Measurements from ENCODE around the gene NEU3.
"Not testable (repeated sequence)": the region's sequence is repeated elsewhere in the genome, so short reads cannot be mapped to it uniquely, and the experiment has no call there.

Gene NEU3

DNA sequence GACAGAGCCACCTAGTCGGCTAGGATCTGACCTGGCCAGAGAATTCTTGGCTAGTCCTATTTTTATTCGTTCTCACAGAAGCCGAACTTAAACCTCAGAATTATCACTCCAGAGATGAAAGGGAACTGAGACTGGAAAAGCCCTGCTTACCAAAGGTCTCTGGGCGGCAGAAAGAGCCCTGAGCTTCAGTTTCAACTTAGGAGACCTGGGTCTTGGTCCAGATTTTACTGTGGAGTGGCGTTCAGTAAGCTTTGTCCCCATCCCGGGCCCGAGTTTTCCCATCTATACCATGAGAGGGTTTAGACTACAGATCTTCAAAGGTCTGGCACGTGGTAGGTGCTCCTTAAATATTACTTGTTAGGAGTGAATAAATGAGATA is 516 bp downstream of the NEU3 start:
- no peak for DNase-seq

DNA sequence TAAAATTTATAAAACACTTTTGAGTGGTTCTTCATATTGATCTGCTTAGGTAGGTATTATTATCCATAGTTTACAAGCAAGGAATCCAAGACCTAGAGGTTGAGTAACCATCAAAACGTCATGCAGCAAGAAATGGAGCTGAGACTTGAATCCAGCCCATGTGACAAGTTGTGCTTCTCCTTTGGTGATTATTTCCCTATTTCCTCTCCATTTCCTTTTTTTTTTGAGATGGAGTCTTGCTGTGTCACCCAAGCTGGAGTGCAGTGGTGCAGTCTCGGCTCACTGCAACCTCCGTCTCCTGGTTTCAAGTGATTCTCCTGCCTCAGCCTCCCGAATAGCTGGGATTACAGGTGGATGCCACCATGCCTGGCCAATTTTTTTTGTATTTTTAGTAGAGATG is 1.4 kb downstream of the NEU3 start:
- not testable (repeated sequence) for DNase-seq

- no peak for DNase-seq
These were observed 2.2 kb downstream of the NEU3 start for GRCh38 chr11:74990941-74991340.

GRCh38 chr11:74992852-74993251 is 4.1 kb downstream of the NEU3 start:
- DNase-seq = no peak

GRCh38 chr11:75000975-75001354 is 12.2 kb downstream of the NEU3 start:
- no peak for DNase-seq

GRCh38 chr11:75001686-75002085 is 13.0 kb downstream of the NEU3 start:
- DNase-seq = no peak

GRCh38 chr11:75002516-75002915 is 13.8 kb downstream of the NEU3 start:
- DNase-seq = no peak

- DNase-seq = no peak
These were observed 15.5 kb downstream of the NEU3 start for GRCh38 chr11:75004215-75004614.

DNA sequence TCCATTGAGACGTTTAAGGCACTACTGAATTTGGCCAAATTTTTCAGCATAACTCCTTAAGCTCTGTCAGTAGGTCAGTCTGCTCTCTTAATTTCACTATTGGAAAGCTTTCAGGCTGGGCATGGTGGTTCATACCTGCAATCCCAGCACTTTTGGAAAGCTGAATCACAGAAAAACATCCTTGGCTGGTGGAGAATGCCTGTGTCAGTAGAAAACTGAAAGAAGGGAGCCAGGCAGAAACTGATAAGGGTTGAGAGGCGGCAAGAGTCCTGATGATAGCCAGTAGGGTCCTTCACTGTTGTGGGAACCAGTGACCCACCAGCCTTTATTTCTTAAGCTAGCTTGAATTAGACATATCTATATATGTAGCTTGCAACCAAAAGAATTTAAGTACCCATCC is 22.6 kb downstream of the NEU3 start:
- no peak for DNase-seq

GRCh38 chr11:75011872-75012271 is 23.1 kb downstream of the NEU3 start:
- DNase-seq = no peak

DNA sequence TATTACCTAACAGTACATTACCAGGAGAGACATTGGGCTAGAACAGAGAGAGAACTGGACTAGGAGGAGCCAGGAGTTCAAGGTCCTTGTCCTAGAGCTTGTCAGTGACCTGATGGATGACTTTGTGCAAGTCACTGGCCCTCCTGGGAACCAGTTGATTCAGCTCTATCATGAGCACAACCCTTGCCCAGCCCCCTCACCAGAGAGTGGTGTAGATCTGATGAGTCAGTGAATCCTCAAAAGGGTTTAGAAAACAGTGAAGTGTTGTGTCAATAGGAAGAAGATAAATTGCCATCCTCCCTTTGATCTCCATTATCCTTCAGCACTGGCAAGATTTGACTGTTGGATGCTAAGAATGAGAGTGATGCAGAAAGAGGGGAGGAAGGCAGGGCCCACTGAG is 24.3 kb downstream of the NEU3 start:
- DNase-seq = peak; percentile 39

GRCh38 chr11:75014129-75014528 is 25.4 kb downstream of the NEU3 start:
- DNase-seq = peak; percentile 82

DNA sequence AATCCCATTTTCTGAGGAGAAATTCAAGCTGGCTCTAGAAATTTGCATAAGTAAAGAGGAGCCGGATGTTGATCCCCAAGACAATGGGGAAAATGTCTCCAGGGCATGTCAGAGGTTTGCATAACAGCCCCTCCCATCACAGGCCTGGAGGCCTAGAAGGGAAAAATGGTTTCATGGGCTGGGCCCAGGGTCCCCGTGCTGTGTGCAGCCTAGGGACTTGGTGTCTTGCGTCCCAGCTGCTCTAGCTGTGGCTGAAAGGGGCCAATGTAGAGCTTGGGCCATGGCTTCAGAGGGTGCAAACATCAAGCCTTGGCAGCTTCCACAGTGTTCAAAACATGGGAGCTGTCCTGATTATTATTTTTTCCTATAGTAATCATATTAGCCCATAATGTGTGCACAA is 30.5 kb downstream of the NEU3 start:
- DNase-seq = not testable (repeated sequence)

DNA sequence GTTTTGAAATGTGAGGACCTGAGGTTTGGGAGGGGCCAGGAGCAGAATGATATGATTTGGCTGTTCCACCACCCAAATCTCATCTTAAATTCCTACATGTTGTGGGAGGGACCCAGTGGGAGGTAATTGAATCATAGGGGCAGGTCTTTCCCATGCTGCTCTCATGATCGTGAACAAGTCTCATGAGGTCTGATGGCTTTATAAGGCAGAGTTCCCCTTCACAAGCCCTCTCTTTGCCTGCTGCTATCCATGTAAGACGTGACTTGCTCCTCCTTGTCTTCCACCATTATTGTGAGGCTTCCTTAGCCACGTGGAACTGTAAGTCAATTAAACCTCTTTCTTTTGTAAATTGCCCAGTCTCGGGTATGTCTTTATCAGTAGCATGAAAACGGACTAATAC is 31.6 kb downstream of the NEU3 start:
- not testable (repeated sequence) for DNase-seq

- DNase-seq = no peak
These were observed 33.6 kb downstream of the NEU3 start for GRCh38 chr11:75022296-75022695.

GRCh38 chr11:75022759-75023396 is 34.1 kb downstream of the NEU3 start:
- DNase-seq = peak; percentile 78

DNA sequence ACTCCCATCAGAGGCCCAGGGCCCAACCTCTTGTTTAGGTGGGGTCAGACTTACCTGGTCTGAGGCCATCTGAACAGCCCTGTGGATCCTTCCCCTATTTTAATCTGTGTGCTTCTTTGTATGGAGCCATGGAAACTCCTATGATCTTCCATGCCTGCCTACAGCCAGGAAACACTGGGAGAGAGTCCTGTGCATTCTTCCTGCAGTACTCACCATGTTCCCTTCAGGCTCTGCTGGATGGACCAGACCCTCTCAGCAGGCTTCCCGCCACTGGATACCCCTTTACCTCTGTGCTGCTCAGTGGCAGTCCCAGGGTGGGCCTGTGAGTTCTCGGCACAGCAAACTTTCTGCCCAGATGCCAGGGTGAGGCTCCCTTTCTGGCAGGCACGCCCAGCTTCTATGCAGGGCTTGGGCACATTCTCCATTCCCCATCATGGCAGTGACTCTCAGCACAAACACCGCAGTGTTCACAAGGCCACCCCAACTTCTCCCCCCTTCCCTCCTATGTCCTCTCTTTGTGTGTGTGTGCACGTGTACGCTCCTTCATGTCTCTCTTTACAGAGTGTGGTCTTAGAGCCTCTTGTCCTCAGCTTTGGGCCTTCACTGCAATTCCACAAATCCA is 34.8 kb downstream of the NEU3 start:
- DNase-seq = no peak

DNA sequence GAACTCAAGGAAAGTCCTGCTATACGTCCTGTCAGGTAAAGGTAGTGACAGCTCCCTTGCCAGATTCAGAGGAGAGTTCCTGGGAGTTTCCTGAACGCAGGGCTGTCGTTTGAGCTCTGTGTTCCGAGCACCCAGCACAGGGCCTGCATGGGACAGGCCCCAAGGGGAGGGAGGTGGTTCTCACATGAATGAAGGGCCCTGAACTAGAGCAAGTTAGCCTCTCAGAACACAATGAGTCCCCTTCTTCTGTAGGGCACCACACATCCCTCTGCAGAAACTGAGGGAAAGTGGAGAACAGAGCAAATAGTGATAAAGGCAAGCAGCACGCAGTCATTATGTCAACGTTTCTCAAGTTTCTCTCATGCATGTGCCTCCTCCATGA is 35.3 kb downstream of the NEU3 start:
- no peak for DNase-seq

GRCh38 chr11:75024764-75025211 is 36.1 kb downstream of the NEU3 start:
- no peak for DNase-seq

DNA sequence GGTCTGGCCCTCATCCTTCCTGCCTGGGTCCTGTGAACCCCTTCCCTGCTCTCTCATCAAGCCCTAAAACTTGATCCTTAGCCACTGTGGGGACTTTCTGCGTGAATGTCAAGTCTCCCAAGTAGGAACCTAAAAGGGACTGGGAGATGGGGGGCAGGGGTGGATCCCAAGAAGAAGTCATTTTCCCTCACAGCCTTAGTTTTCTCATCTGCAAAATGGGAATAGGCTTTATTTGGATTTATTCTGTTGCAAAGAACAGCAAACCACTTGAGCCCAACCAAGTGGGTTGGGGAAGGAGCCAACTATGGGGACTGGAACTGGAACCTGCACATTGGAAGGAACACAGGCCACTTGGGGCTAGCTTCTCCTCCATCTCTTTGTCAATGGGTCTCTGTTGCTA is 36.8 kb downstream of the NEU3 start:
- DNase-seq = no peak

DNA sequence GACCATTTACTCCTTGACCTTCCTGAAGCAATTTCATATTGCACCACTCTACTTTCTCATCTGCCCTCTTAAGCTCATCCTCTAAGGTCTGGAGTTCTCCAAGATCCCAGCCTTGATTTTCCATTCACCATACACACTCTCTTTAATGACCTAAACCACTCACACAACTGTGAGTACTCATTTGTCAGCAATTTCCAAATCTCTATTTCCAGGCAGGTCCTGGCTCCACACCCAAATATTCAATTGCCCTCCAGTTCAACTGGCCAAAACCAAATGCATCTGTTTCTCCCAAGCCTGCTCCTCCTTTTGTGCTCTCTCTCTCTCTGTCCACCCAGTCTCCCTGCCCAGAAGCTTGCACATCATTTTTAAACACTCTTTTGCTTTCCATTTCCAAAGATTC is 39.6 kb downstream of the NEU3 start:
- DNase-seq = no peak

DNA sequence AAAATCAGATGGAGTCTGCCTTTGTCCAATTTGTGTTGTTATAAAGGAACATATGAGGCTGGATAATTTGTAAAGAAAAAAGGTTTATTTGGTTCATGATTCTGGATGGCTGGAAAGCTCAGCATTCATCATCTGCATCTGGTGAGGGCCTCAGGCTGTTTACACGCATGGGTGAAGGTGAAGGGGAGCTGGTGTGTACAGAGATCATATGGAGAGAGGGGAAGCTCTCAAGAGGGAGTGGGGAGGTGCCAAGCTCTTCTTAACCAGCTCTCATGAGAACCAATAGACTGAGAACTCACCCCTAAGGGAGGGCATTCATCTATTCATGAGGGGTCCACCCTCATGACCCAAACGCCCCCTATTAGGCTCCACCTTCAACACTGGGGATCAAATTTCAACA is 40.0 kb downstream of the NEU3 start:
- DNase-seq = no peak

GRCh38 chr11:75029836-75030631 is 41.3 kb downstream of the NEU3 start:
- DNase-seq = peak; percentile 15

GRCh38 chr11:75031224-75031753 is 42.6 kb downstream of the NEU3 start:
- peak; percentile 57 for DNase-seq

All from fibroblast of upper back skin (primary cell).